GM10847 (cell line): ENCODE data around the gene C1QB.

Source experiments
- POLR2A ChIP-seq: IDR thresholded peaks from 2 replicates; pipeline ENCODE4 v1.6.1; 2011; ENCODE audit not compliant: insufficient read length; ENCODE audit errors: extremely low read depth

The C1QB gene, protein sequence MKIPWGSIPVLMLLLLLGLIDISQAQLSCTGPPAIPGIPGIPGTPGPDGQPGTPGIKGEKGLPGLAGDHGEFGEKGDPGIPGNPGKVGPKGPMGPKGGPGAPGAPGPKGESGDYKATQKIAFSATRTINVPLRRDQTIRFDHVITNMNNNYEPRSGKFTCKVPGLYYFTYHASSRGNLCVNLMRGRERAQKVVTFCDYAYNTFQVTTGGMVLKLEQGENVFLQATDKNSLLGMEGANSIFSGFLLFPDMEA

DNA sequence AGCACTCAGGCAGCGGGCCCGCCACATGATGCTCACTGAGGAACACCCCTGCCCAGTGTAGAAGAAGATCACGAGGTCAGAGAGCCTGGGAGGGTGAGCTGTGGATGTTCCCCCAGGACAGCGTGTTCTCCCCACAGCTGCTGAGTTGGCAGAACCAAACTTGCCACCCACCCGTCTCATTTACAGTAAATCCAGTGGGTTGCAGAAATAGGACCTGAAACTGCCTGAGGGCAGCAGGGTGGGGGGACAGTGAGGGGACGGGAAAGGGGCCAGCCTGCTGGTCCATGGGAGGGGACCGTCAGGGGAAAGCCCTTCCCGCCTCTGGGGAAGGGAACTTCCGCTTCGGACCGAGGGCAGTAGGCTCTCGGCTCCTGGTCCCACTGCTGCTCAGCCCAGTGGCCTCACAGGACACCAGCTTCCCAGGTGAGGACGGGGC is at the start of gene C1QB:
Gene C1QB, plus strand, starts transcription at position 356 of the 436 bp plus-strand sequence. CDS start 6,227 bp downstream, outside the sequence.
- TF ChIP-seq POLR2A: no peak

DNA sequence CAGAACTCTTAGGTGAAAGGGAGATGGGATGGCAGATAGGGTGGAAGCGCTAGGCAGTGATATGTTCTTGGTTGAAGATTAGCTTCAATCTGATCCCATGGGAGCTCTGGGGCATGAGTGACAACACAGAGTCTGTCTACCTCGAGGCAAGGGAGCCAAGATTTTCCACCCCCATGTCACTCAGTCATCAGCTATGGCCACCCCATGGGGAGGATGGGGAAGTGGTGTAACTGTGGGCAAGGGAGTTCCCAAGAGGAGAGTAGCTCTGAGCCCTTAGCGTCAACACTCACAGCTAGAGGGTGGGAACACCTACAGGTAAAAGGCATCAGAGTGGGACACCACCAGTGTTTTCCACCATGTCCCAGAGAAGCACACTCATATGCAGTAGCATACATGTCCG is 46.9 kb upstream of the C1QB start:
- no peak for TF ChIP-seq POLR2A

DNA sequence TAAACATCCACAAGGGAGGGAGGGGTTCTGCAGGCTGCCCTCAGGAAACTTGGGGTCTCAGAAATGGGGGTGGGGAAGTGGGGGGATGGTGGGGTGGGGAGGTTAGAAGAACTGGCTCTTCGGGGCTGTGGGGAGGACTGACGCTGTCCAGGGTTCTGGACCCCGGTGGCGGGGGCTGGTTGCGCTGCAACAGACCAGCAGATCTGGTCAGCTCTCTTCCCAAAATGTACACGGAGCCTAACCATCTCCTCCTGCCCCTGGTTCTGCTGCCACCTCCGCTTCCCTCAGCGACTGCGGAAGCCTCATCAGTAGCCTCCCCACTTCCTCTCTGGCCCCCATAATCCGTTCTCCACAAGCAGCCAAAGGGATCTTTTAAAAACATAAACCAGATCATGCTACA is 45.9 kb upstream of the C1QB start:
- TF ChIP-seq POLR2A: no peak

DNA sequence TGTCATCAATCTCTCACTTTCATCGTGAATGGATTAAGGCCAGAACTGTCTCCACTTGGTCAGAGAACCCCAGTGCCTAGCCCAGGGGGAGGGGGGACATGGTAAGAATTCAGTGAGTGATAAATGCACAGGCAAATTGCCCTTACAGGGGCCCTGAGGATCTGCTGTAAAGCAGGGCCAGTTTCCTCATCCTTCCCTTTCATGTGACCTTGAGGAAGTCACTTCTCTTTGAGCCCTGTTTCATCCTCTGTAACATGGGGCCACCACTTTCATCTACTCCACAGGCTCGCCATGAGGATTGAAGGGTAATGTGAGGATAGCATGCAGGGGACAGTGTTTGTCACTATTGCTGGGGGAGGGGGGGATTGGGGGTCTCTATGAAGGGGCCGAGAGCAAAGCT is 44.7 kb upstream of the C1QB start:
- no peak for TF ChIP-seq POLR2A

DNA sequence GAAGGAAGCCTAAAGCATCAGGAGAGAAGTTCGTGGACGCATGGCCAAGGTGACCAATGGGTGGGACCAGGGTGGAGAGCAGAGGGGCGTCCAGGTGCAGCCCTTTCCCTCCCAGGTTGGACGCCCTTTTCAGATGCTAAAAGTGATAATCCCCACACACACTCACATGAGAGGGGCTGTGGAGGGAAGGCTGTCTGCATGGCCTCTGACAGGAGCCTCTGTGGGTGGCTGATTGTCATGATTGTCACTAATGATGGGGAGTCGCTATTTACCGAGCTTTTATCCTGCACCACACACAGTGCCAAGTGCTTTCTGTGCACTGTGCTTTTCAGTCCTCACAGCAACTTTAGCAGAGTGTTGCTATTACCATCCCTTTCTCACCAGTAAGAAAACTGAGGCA is 43.7 kb upstream of the C1QB start:
- TF ChIP-seq POLR2A: no peak

DNA sequence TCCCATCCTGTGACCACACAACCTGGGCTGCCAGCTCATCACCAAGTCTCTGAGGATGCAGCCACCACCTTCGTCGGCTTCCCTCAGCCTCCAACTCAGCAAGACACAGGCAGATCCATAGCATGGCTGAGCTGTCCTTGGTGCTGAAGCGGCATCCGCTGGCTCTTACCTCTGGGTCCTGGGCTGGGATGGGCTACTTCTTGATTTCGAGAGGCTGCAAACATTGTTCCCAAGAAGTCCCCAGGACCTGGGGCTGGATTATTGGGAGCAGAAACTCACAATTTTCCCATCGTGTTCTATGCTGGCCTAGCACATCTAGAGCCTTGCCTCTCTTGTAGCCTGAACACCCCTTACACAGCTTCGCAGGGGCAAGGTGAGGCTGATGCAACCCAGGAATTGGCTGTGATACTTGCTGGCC is 41.5 kb upstream of the C1QB start:
- no peak for TF ChIP-seq POLR2A

DNA sequence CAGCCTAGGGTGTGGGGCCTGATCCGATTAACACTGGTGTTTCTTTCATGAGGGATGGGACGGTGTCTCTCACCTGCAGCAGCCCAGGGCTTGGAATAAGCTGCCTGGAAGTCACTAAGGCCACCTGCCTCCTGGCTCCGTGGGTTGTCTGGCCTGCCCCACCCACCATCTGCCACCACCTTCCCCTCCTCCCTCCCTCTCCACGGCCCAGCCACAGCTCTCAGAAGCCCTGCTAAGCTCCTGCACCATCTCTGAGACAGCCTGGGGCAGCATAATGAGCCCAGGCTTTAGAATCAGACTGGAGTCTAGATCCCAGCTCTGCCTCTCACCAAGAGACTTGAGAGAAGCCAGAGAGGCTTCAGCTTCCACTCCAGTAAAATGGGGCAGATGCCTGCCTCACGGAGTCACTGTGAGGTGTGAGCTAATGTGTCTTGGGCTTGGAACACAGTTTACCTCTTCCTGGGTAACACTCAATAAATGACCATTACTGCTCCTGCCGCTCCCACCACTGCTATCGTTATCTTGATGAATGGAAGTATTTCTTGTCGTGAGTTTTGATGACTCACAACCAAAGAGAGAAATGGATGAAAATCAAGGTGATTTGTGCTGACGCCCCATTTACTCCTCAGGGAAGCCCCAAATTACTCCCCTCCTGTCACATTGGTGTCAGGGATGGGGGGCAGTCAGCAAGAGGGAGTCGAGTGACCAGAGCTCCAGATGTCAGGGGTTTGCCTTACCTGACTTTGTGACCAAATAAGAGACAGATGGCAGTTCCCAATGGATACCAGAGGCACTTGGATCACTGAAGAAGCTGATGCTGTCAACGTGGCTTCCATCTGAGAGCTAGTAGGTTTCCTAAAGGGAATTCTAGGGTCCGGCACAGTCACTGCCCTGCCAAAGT is 40.1 kb upstream of the C1QB start:
- TF ChIP-seq POLR2A: no peak

DNA sequence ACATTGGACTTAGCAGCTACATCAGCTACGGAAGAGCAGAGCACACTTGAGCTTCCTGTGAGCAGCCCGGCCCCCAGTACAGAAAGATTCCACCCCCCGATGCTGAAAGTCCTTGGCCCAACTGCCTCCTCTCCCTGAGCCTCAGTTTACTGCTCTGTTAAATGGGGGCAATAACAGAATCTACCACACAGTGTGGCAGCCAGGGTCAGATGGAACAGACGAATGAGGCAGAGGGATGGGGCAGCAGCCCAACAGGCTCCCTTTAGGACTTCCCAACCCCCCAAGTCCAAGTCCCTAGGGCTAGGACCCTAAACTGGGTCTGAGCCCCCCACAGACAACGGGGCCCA is 39.5 kb upstream of the C1QB start:
- TF ChIP-seq POLR2A: no peak

DNA sequence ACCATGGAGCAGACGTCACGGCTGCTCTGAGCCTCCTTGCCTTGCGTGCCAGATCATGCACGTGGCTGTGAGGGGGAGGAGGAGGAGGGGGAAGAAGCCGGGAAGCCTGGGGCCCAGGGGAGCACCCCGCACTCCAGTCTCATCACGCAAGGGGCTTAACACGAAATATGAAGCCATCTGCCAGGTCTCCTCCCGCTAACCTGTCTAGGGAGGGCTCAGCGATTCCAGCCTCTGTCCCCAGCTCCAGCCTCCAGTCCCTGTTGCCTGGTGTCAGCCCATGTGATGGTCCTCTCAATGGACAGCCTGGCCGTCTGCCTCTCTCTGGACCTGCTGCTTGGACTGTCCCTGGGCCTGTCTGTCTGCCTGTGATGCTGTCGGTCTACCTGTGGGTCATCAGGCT is 39.1 kb upstream of the C1QB start:
- no peak for TF ChIP-seq POLR2A

DNA sequence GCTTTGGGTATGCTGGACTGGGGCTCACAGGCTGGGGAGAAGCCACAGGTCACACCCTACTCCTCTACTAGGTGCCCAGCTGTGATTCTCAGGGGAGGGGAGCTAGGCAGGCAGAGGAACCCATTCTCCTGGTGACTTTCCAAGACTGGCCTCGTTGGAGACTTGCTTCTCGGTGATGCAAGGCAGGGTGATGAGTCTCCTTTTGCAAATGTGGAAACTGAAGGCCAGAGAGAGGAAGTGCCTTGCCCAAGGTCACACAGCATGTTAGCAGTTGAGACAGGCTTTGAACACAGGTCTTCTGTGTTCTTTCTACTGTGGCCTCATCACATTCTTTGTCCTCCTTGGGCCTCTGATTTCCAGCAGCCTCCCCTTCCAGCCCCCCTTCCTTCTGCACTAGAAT is 37.1 kb upstream of the C1QB start:
- no peak for TF ChIP-seq POLR2A

DNA sequence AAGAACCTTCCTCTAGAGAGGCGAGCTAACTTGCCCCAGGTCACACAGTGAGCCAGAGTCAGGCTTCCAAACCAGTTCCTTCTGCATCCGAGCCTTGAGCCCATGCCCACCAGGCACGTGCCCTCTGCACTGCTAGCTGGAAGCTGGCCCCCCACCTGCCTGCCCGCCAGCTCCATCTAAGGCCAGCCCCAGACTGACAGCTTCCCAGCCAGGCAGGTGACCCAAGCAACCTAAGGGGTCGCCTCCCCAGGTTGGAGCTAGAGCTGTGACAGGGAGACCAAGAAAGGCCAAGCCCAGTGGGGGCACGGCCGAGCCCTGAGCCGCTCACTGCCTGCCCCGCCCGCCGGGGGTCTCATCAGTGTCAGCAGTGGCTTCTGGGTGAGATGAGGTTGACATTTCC is 36.5 kb upstream of the C1QB start:
- TF ChIP-seq POLR2A: no peak

DNA sequence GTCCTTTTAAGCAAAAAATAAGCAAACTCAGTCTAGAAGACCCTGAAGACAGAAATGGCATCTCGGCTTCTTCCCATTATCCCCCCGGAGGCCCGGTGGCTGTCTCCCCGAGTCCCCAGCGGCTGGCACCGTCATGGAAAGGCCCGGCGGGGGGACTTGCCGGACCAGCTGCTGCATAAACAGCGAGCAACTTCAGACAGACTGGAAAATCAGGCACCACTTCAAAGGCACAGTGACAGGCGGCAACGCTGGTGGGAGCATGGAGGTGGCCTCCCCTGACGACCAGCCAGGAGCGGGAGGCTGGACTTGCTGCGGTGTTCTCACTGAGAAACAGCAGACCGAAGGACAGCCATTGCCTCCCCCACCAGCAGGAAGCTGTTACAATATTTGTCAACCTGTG is 35.0 kb upstream of the C1QB start:
- TF ChIP-seq POLR2A: no peak

DNA sequence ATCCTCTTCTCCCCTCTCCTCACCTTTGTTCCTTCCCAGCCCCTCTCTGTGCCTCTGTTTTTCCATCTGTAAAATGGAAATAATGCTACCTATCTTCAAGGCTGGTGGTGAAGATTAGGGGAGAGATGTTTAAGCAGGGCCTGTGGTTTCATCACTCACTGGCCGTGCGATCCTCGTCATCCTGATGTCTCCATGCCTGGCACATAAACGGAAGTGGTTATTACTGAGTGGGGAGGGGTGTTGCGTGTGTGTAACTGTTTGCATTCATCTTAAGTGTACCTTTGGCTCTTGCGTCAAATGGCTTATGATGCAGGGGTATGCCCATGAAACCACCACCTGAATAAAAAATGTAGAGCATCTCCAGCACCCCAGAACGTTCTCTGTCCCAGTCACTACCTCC is 33.8 kb upstream of the C1QB start:
- TF ChIP-seq POLR2A: no peak

DNA sequence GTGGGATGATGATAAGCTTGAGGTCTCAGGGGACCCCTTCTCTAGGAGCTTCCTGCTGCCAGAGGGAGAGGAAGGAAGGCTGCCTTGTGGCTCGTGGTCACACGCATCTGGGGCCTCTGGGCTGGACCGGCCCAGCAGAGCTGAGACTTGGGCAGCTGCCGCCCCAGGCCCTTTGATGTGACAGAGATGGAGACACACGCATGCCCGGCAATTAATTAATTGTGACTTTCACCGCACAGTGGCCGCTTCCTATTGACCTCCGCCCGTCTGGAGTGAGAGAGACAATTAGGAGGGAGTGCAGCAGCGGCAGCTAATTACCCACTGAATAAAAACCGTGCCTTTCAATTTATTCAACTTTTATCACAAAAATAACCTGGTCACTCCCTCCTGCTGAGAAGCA is 33.2 kb upstream of the C1QB start:
- TF ChIP-seq POLR2A: no peak

DNA sequence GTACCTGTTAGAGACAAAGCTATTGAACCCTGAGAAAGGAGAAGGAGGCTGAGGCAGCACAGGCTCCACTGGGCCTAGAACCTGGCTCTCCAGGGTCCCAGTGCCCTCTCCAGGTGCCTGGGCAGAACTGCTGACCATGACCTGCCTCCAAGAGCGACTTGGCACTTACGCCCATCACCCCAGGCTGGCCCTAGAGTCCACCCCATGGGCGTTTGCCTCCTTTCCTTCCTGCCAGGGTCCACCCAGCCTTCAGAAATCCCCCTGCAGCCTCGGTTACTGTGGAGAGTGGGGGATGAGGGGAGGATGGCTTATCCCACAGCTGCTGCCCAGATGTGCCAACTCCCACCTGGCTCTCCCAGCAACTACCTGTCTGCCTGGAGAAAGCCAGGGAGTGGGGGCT is 31.3 kb upstream of the C1QB start:
- TF ChIP-seq POLR2A: no peak

DNA sequence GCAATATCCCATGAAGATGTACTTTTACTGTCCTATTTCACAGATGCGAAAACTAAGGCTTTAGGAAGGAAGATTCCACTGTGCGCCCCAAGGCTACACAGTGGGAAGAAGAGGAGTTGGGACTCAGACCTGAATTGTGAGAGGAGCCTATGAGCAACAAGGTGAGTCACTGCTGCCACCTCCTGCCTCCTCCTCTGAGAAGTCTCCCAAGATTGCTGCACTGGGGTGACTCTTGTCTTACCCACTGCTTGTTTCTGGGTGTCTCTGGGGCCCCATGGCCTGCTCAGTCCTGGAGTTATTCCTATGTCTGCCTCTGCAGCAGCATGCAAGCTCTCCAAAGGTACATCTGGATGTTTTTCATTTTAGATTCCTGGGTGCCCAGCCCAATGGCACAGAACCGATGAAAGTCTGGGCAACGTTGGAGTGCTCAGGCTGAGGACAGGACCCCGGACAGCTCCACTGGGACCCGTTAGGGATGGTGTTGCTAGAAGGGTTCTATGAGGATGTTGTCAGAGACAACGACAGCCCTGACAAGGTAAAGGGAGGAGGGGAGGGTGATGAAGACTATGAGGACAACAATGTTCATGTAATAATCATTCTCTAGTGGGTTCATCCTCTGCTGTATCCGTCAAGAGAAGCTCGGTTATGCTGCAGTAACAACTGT is 27.6 kb upstream of the C1QB start:
- no peak for TF ChIP-seq POLR2A
